ENCODE results near the gene MMD. TPM values are rescaled to one million over a fixed set of nuclear protein-coding genes. Genes with fewer than 3 reads are reported as not detected.

Gene MMD
- total RNA-seq, 4 donors from 2014 or later: 18.0 to 37.9 (median 29.1) TPM

DNA sequence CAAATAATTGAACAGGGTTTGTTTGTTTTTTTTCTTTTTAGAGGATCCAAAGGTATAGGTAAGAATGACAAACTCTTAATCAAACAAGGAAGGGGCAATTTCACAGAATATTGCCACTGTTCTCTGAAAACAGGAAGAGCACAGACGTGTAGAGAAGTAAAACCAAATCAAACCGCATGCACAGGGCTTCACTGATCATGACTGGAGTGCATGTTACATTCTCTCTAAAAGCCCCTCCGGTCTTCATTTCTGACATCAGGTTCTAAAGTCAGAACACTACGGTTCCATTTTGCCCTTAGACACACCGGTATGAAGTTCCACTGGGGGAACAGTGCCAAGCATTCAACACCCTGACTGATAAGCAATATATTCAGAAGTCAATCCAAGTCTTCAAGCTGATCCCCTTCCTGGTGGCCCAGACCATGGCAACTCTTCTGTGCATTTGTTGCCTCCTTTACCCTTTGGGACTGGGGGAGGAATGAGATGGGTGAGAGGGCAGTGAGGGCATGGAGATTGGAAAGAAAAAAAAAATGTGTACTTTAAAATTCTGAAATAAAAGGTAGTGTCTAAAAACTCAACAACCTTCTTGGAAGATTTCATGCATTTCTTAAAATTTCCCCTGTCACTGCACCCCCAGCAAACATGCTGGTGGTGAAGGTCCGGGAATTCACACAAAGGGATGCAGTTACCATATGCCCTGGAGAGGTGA is 1.4 kb downstream of the MMD start:
- WGBS, 2 donors (ENCODE audit: low coverage in 1 of 2): 31 to 44% methylated on average over 3 to 6 of the region's 6 CpGs
- H3K9me3 ChIP-seq: no peaks in the 10 kb centered on the region
- TF ChIP-seq, protein P1, sequence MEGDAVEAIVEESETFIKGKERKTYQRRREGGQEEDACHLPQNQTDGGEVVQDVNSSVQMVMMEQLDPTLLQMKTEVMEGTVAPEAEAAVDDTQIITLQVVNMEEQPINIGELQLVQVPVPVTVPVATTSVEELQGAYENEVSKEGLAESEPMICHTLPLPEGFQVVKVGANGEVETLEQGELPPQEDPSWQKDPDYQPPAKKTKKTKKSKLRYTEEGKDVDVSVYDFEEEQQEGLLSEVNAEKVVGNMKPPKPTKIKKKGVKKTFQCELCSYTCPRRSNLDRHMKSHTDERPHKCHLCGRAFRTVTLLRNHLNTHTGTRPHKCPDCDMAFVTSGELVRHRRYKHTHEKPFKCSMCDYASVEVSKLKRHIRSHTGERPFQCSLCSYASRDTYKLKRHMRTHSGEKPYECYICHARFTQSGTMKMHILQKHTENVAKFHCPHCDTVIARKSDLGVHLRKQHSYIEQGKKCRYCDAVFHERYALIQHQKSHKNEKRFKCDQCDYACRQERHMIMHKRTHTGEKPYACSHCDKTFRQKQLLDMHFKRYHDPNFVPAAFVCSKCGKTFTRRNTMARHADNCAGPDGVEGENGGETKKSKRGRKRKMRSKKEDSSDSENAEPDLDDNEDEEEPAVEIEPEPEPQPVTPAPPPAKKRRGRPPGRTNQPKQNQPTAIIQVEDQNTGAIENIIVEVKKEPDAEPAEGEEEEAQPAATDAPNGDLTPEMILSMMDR (IDR thresholded peaks at IDR 0.05): no peak
- no peak for TF ChIP-seq POLR2AphosphoS5 (IDR thresholded peaks at IDR 0.05)
- TF ChIP-seq EP300 (IDR thresholded peaks at IDR 0.05): no peak
- no peak for TF ChIP-seq POLR2A (IDR thresholded peaks at IDR 0.05)
- H3K36me3 ChIP-seq: no peaks in the 10 kb centered on the region
- H3K27me3 ChIP-seq: no peaks in the 10 kb centered on the region
- H3K4me3 ChIP-seq: peak overlapping the region; percentile 89 to 94
- no peak for ATAC-seq
- H3K4me1 ChIP-seq: peaks cover 2 to 57% (median 3%) of the 10 kb centered on the region in 3 donors
- H3K27ac ChIP-seq: peak overlapping the region; percentile 92 to 97 (median 96)

DNA sequence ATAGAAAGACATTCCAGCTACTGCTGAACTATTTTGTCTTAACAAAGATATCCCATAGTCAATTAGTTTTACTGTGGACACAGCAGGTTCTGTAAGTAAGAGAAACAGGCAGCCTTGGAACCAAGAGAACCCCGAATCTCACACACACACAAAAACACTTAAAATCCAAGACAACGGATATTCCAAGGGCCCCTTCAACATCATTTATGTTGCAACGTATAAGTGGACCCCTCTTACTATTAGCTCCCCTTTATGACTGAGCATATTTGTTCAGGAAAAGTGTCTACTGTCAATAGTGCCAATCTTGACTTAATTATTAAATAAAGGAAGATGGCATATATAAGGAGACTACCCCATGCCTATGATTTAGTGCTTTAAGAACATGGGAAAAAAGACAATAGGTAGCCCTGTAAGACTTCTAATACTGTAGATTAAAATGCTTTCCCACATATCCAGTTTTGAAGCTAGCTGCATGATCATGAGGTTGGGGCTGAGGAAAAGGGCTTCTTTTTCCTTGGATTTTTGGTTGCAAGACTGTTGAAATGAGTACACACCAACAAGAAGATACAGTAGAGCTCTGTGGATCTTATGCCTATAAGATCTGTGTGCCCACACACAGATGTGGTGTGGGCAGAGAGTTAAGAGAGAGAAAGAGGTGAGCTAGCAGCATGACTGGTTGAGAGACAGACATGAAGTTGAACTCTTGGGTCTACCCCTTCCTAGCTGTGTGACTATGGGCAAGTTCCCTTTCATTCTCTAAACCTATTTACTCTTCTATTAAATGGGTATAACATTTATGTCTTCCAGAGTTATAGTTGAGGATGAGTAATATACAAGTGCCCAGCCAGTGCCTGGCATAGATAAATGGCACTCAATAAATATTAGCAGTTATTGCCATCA is 3.0 kb downstream of the MMD start:
- peaks cover 2 to 66% (median 3%) of the 10 kb centered on the region in 3 donors for H3K4me1 ChIP-seq
- H3K9me3 ChIP-seq: no peaks in the 10 kb centered on the region
- ATAC-seq: no peak
- 93 to 100% methylated on average over 1 to 3 of the region's 3 CpGs for WGBS, 2 donors (ENCODE audit: low coverage in 1 of 2)
- no peak overlapping the region for H3K4me3 ChIP-seq
- H3K27me3 ChIP-seq: no peaks in the 10 kb centered on the region
- TF ChIP-seq POLR2AphosphoS5 (IDR thresholded peaks at IDR 0.05) (no peak), EP300 (IDR thresholded peaks at IDR 0.05) (no peak), POLR2A (IDR thresholded peaks at IDR 0.05) (no peak)
- TF ChIP-seq, protein P1 (IDR thresholded peaks at IDR 0.05): no peak
- peaks cover 0 to 5% of the 10 kb centered on the region in 2 donors for H3K36me3 ChIP-seq
- H3K27ac ChIP-seq: peak overlapping the region in 1 of 4 donors; percentile 43

DNA sequence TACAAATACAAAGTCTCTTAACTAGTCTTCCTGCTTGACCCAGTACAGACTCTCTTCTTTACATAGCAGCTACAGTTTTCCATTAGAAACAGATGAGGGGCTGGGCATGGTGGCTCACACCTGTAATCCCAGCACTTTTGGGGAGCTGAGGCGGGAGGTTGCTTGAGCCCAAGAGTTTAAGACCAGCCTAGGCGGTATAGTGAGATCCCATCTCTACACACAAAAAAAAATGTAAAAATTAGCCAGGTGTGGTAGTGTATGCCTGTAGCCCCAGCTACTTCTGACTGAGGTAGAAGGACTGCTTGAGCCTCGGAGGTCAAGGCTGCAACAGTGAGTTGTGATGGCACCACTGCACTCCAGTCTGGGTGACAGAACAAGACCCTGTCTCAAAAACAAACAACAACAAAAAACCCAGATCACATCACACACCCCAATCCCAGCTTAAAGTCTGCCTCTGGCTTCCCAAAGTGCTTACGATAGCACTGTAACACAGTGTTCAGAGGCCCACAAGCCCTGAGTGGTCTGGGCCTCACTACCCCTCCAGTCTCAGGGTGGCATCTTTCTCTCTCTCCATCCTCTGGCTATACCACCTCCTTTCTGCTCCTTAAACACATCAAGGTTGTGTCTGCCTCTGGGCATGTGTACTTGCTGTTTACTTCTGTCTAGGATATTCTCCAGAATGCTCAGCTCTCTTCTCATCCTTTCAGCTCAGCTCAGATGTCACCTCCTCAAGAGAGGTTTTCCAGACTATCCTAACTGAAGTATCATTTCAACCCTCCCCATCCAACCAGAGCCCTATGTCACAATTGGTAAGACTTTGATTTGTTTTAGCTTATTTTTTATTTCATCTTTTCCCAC is 4.0 kb downstream of the MMD start:
- H3K9me3 ChIP-seq: no peaks in the 10 kb centered on the region
- peaks cover 2 to 62% (median 3%) of the 10 kb centered on the region in 3 donors for H3K4me1 ChIP-seq
- H3K4me3 ChIP-seq: no peak overlapping the region
- 83 to 85% methylated on average over 1 to 2 of the region's 4 CpGs for WGBS, 2 donors (ENCODE audit: low coverage in 1 of 2)
- ATAC-seq: no peak
- peak overlapping the region in 2 of 4 donors; percentile 21 to 64 for H3K27ac ChIP-seq
- peaks cover 0 to 15% of the 10 kb centered on the region in 2 donors for H3K36me3 ChIP-seq
- TF ChIP-seq, protein P1 (IDR thresholded peaks at IDR 0.05): no peak
- TF ChIP-seq POLR2AphosphoS5 (IDR thresholded peaks at IDR 0.05) (no peak), POLR2A (IDR thresholded peaks at IDR 0.05) (no peak), EP300 (IDR thresholded peaks at IDR 0.05) (no peak)
- H3K27me3 ChIP-seq: no peaks in the 10 kb centered on the region

DNA sequence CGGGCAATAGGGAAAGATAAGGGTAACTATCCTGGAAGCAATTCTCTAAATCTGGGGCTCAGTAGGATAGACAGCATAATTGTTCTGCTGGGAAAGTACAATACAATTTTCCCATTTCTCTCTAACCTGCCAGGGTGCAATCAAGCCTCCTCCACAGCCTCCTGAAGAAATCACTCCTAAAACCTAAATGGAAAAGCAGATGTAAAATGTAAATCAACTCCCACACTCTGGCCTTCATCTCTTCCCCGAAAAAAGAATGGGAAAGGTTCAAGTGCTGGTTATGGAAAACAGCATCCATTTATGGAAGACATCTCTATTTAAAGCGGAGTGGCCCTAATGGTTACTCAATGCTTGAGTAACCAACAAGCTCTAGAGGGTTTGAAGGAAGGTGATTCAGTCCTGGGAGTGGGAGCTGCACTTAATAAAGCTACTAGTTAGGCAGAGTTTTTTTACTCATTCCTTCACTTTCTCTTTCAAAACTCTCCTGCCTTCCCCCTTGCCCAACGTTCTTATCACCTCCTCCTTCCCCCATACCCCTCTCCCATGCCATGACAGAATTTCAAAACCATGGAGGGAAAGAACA is 5.1 kb downstream of the MMD start:
- H3K27ac ChIP-seq: peak overlapping the region; percentile 16 to 64 (median 38)
- WGBS, 2 donors (ENCODE audit: low coverage in 1 of 2): 38 to 42% methylated on average over 2 to 4 of the region's 4 CpGs
- H3K4me1 ChIP-seq: peaks cover 0 to 57% (median 2%) of the 10 kb centered on the region in 3 donors
- no peak overlapping the region for H3K4me3 ChIP-seq
- H3K36me3 ChIP-seq: peaks cover 0 to 23% of the 10 kb centered on the region in 2 donors
- no peaks in the 10 kb centered on the region for H3K27me3 ChIP-seq
- H3K9me3 ChIP-seq: no peaks in the 10 kb centered on the region
- no peak for TF ChIP-seq EP300 (IDR thresholded peaks at IDR 0.05)
- no peak for ATAC-seq
